ENCODE data around the gene SELENOS. TPM values are rescaled to one million over a fixed set of nuclear protein-coding genes. Genes with fewer than 3 reads are reported as not detected.

The SELENOS gene
- total and polyA plus RNA-seq, 9 of the 15 experiments (the other 6 are each of a cell fraction or from before 2014, with no cell fraction given) = 24.9 to 57.4 (median 47.9) TPM

GRCh38 chr15:101277943-101278564, 769 bp upstream of the SELENOS start:
- POLR2A ChIA-PET = interaction anchor here (0.8 to 1.5 kb wide), 3 partner anchors 10 to 20 kb away, joined by 3 to 4 read pairs (median 3); no protein-coding TSS in a partner anchor
- peaks cover 61% of the 10 kb centered on the region for H3K36me3 ChIP-seq (ENCODE audit: control insufficient read depth, insufficient read depth, low read length)
- H3K4me3 ChIP-seq = peak overlapping the region; percentile 98
- H3K27me3 ChIP-seq (ENCODE audit: control insufficient read depth in 2 of 2, insufficient read depth in 2 of 2, low read length in 2 of 2) = no peaks in the 10 kb centered on the region
- peak overlapping the region; percentile 97 for H3K4me2 ChIP-seq (ENCODE audit: insufficient read depth, low read length)
- CTCF ChIA-PET (ENCODE audit: low intra/inter-chr PET ratio) = interaction anchor here (0.9 kb wide), 1 partner anchor 365 kb away, joined by 3 read pairs; no protein-coding TSS in a partner anchor
- 5% methylated on average over 12 of the region's 12 CpGs for WGBS (ENCODE audit: insufficient coverage, low coverage, missing lambda C conversion rate)
- DNase-seq (ENCODE audit: extremely low read depth in 1 of 4, low spot score in 3 of 4) (peak in 1 of 4 experiments; percentile 46), FAIRE-seq (peak; percentile 85), ATAC-seq (no peak)
- peak overlapping the region; percentile 26 to 87; a peak in 3 of 4 replicates for H3K9ac ChIP-seq (ENCODE audit: insufficient read depth in 1 of 2, low read depth in 2 of 2, low read length in 2 of 2)
- intact Hi-C loops (cut with micrococcal nuclease) (loop anchor here (5.0 kb wide), 1 partner anchor 261 kb away; no protein-coding TSS in a partner anchor), in situ Hi-C loops (cut with MboI) (no loop called here)
- peaks cover 19% of the 10 kb centered on the region for H3K79me2 ChIP-seq (ENCODE audit: control insufficient read depth, insufficient read depth, low read length)
- no peaks in the 10 kb centered on the region for H3K9me3 ChIP-seq (replicated peaks; ENCODE audit: control insufficient read depth, insufficient read depth, low read depth, low read length)
- H2AFZ ChIP-seq (ENCODE audit: low read depth, low read length) = peak overlapping the region; percentile 79
- H3K9me1 ChIP-seq (ENCODE audit: control insufficient read depth, insufficient read depth, low read length) = no peaks in the 10 kb centered on the region
- H4K20me1 ChIP-seq (replicated peaks; ENCODE audit: control insufficient read depth, insufficient read depth, low read length) = peaks cover 11% of the 10 kb centered on the region; the same call in 1 of the 2 replicates
- H3K27ac ChIP-seq (ENCODE audit: extremely low read depth, low read depth, low read length) = peak overlapping the region; percentile 41; the same call in 2 of the 3 replicates
- BruUV-seq (replicated peaks) = no TSS peak
- peaks cover 6 to 10% of the 10 kb centered on the region in 2 experiments; a peak in 4 of 5 replicates for H3K4me1 ChIP-seq (replicated peaks in 1 of 2; ENCODE audit: control insufficient read depth in 2 of 2, insufficient read depth in 2 of 2, low read length in 2 of 2)
- no peak for TF ChIP-seq FOXK1 (CRISPR knock-in tag; IDR thresholded peaks at IDR 0.05; ENCODE audit: borderline replicate concordance)
- no peak for TF ChIP-seq ETS2 (tag; IDR thresholded peaks at IDR 0.05; ENCODE audit: borderline replicate concordance, poor library complexity, severe bottlenecking)
- TF ChIP-seq CREB1 (IDR thresholded peaks at IDR 0.05) = no peak
- peak; percentile 34; the same call in 1 of the 2 replicates for TF ChIP-seq CREB1 (CRISPR knock-in tag; IDR thresholded peaks at IDR 0.05)
- no peak for TF ChIP-seq KLF1 (tag; IDR thresholded peaks at IDR 0.05)
- no peak for TF ChIP-seq FOXK2 (conservative IDR thresholded peaks at IDR 0.05 in 1 of 2, IDR thresholded peaks at IDR 0.05 in 1 of 2; ENCODE audit: low read depth in 2 of 2)
- TF ChIP-seq ZKSCAN1 (IDR thresholded peaks at IDR 0.05; ENCODE audit: low read depth, low read length) = no peak
- TF ChIP-seq SOX6 (IDR thresholded peaks at IDR 0.05) = no peak
- TF ChIP-seq THAP12 (CRISPR knock-in tag; IDR thresholded peaks at IDR 0.05) = no peak
- no peak for TF ChIP-seq SFPQ (IDR thresholded peaks at IDR 0.05; ENCODE audit: low read depth, low read length)
- no peak for TF ChIP-seq ZNF408 (CRISPR knock-in tag; IDR thresholded peaks at IDR 0.05; ENCODE audit: low read depth)
- TF ChIP-seq POLR2B (IDR thresholded peaks at IDR 0.05; ENCODE audit: low read depth, partially characterized antibody) = no peak
- no peak for TF ChIP-seq SNAPC5 (CRISPR knock-in tag; IDR thresholded peaks at IDR 0.05)
- TF ChIP-seq SMAD1 (IDR thresholded peaks at IDR 0.05; ENCODE audit: low read depth, low read length, partially characterized antibody) = no peak
- no peak for TF ChIP-seq CBX3 (IDR thresholded peaks at IDR 0.05; ENCODE audit: borderline replicate concordance in 1 of 2, low read length in 2 of 2)
- no peak for TF ChIP-seq MTA1 (IDR thresholded peaks at IDR 0.05; ENCODE audit: borderline replicate concordance)
- no peak for TF ChIP-seq GTF2F1 (IDR thresholded peaks at IDR 0.05; ENCODE audit: low read depth, low read length)

All from K562 (cell line).